ENCODE results near the gene COL8A1.

GRCh38 chr3:99783011-99783573, 144.7 kb downstream of the COL8A1 start:
- TF ChIP-seq, protein P1, sequence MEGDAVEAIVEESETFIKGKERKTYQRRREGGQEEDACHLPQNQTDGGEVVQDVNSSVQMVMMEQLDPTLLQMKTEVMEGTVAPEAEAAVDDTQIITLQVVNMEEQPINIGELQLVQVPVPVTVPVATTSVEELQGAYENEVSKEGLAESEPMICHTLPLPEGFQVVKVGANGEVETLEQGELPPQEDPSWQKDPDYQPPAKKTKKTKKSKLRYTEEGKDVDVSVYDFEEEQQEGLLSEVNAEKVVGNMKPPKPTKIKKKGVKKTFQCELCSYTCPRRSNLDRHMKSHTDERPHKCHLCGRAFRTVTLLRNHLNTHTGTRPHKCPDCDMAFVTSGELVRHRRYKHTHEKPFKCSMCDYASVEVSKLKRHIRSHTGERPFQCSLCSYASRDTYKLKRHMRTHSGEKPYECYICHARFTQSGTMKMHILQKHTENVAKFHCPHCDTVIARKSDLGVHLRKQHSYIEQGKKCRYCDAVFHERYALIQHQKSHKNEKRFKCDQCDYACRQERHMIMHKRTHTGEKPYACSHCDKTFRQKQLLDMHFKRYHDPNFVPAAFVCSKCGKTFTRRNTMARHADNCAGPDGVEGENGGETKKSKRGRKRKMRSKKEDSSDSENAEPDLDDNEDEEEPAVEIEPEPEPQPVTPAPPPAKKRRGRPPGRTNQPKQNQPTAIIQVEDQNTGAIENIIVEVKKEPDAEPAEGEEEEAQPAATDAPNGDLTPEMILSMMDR (conservative IDR thresholded peaks at IDR 0.05), result no peak
- TF ChIP-seq ZFX (IDR thresholded peaks at IDR 0.05), result no peak

Data from C4-2B (cell line).